Neutrophil (primary cell): ENCODE measurements around the gene CFL1.

Source experiments
- H3K27ac ChIP-seq: fragments of 200-600 bp; sonication (generic); 2 replicates; pipeline ENCODE4 v1.5.1; 2016; ENCODE audit warnings: mild to moderate bottlenecking, moderate library complexity
- H3K27me3 ChIP-seq: fragments of 200-600 bp; sonication (generic); 2 replicates; pipeline ENCODE4 v1.6.0; 2016; ENCODE audit warnings: mild to moderate bottlenecking
- H3K36me3 ChIP-seq: fragments of 200-600 bp; sonication (generic); 2 replicates; pipeline ENCODE4 v1.5.1; 2017
- H3K4me1 ChIP-seq, 2 experiments: fragments of 200-600 bp in 1 of 2; sonication (generic) in 1 of 2; 1 replicate in 1 of 2; 2 replicates in 1 of 2; pipeline versions ENCODE4 v1.5.1 to v1.6.1; 2013 to 2016; ENCODE audit warnings: low read depth in 1 of 2, low read length in 1 of 2, mild to moderate bottlenecking in 1 of 2, moderate library complexity in 1 of 2; ENCODE audit not compliant: control insufficient read depth in 1 of 2, insufficient read depth in 1 of 2
- H3K4me3 ChIP-seq, 2 experiments: fragments of 200-600 bp in 1 of 2; sonication (generic) in 1 of 2; 1 replicate in 1 of 2; 2 replicates in 1 of 2; pipeline ENCODE4 v1.5.1; 2013 to 2016; ENCODE audit warnings: low read depth in 1 of 2, low read length in 1 of 2, mild to moderate bottlenecking in 1 of 2, moderate library complexity in 1 of 2
- H3K9me3 ChIP-seq: fragments of 200-600 bp; sonication (generic); 2 replicates; pipeline ENCODE4 v1.5.1; 2016
- CTCF ChIP-seq: fragments of 200-600 bp; sonication (generic); IDR thresholded peaks from 2 replicates; pipeline ENCODE4 v1.5.1; 2016; ENCODE audit warnings: antibody characterized with exemption

The CFL1 gene

DNA sequence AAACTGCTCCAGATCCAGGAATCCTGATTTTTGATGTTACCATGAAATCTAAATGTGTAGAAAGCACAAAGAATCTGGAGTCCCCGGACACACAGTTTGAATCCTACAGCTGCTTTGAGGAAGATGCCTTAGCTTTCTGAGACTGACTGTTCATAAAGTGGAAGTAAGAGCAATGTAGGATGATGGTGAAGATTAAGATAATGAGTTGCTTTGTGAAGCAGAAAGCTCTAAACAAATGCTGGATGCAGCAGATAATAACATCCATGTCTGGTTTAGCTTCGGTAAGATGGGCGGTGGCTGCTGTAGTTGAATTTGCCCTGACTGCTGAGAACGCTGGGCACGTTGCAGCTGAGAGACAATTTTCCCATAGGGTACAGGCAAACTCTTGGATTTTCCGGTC, 51.0 kb downstream of the CFL1 start:
- Histone ChIP-seq H3K4me1 (peaks cover 10 to 15% of the 10 kb centered on the region in 2 experiments), H3K27me3 (peaks cover 45% of the 10 kb centered on the region), H3K4me3 (no peak overlapping the region), H3K36me3 (no peaks in the 10 kb centered on the region), H3K27ac (no peak overlapping the region), H3K9me3 (no peaks in the 10 kb centered on the region)
- TF ChIP-seq CTCF = no peak
